Measurements from ENCODE around the gene TBC1D7. TPM values are rescaled to one million over a fixed set of nuclear protein-coding genes. Genes with fewer than 3 reads are reported as not detected.

The TBC1D7 gene
- total and polyA plus RNA-seq, 10 of the 15 experiments (the other 5 are each of a cell fraction or from before 2014, with no cell fraction given): 20.1 to 65.9 (median 31.3) TPM

DNA sequence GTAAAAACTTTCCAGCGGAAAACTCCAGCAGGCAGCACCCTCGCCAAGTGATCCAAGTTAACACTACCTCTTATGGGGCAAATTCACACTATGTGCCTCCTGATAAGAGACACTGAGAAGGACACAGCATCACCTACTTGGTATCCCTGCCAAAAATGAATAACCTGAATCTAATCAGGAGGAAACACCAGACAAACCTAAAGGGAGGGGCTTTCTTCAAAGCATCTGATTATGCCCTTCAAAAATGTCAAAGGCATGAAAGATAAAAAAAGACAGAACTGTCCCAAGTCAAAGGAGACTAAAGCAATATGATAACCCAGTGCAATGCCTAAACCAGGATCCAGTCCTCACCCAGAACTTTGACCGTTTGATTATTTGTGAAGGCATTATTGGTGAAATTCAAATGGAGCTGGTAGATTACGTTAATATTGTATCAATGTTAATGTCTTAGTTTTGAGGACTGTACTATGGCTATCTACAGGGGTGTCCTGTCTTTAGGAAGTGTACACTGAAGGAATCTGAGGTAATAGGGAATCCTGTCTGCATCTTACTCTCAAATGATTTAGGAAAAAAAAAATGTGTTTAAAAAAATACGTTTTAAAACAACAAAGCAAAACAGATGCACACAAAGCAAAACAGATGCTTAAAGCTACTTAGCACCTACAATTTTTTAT is 8.3 kb downstream of the TBC1D7 start (continued):
- TF ChIP-seq, protein P1, sequence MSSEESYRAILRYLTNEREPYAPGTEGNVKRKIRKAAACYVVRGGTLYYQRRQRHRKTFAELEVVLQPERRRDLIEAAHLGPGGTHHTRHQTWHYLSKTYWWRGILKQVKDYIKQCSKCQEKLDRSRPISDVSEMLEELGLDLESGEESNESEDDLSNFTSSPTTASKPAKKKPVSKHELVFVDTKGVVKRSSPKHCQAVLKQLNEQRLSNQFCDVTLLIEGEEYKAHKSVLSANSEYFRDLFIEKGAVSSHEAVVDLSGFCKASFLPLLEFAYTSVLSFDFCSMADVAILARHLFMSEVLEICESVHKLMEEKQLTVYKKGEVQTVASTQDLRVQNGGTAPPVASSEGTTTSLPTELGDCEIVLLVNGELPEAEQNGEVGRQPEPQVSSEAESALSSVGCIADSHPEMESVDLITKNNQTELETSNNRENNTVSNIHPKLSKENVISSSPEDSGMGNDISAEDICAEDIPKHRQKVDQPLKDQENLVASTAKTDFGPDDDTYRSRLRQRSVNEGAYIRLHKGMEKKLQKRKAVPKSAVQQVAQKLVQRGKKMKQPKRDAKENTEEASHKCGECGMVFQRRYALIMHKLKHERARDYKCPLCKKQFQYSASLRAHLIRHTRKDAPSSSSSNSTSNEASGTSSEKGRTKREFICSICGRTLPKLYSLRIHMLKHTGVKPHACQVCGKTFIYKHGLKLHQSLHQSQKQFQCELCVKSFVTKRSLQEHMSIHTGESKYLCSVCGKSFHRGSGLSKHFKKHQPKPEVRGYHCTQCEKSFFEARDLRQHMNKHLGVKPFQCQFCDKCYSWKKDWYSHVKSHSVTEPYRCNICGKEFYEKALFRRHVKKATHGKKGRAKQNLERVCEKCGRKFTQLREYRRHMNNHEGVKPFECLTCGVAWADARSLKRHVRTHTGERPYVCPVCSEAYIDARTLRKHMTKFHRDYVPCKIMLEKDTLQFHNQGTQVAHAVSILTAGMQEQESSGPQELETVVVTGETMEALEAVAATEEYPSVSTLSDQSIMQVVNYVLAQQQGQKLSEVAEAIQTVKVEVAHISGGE (CRISPR knock-in tag; IDR thresholded peaks at IDR 0.05): no peak
- TF ChIP-seq MTA3 (IDR thresholded peaks at IDR 0.05; ENCODE audit: borderline replicate concordance, low read length) (no peak), PAX5 (IDR thresholded peaks at IDR 0.05; ENCODE audit: borderline replicate concordance, low read depth, low read length) (no peak), POLR2A (IDR thresholded peaks at IDR 0.05; ENCODE audit: low read depth, low read length) (no peak), SMAD5 (IDR thresholded peaks at IDR 0.05; ENCODE audit: low read depth) (no peak), RELA (IDR thresholded peaks at IDR 0.05; ENCODE audit: borderline replicate concordance, partially characterized antibody) (no peak), SUPT20H (IDR thresholded peaks at IDR 0.05; ENCODE audit: borderline replicate concordance, control insufficient read depth, low read depth, low read length) (no peak), ZNF384 (IDR thresholded peaks at IDR 0.05; ENCODE audit: borderline replicate concordance, low read depth, low read length) (no peak), YBX1 (IDR thresholded peaks at IDR 0.05) (no peak)

DNA sequence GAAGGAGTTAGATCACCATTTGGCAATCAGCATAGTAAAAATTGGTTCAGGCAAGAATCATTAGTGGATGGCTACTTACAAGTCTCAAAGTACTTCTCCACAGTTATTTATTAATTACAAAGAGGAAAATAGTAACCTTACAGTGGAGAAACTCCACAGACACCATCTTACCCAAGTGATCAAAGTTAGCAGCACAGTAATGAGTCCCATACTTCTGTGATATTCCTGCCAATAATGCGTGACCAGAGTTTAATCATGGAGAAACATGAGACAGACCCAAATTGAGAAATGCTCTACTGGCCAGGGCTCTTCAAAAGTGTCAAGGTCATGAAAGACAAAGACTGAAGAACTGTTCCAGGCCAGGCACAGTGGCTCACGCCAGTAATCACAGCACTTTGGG is 9.5 kb downstream of the TBC1D7 start:
- Histone ChIP-seq H3K9me3 (replicated peaks; ENCODE audit: control insufficient read depth, insufficient read depth, low read length) (no peaks in the 10 kb centered on the region), H3K9ac (ENCODE audit: control insufficient read depth, insufficient read depth, low read length) (no peak overlapping the region), H3K27ac (ENCODE audit: control insufficient read depth, insufficient read depth) (no peak overlapping the region), H3K79me2 (ENCODE audit: control insufficient read depth, insufficient read depth, low read length) (no peaks in the 10 kb centered on the region), H3K36me3 (ENCODE audit: control insufficient read depth in 2 of 2, insufficient read depth in 2 of 2, low read length in 1 of 2) (peaks cover 5 to 10% of the 10 kb centered on the region in 2 experiments; a peak in 3 of 4 replicates), H3K27me3 (replicated peaks in 1 of 2; ENCODE audit: control insufficient read depth in 2 of 2, insufficient read depth in 2 of 2, low read length in 1 of 2) (no peaks in the 10 kb centered on the region), H3K4me2 (ENCODE audit: control insufficient read depth, insufficient read depth) (no peak overlapping the region), H3K4me1 (ENCODE audit: control insufficient read depth, insufficient read depth, low read length) (no peaks in the 10 kb centered on the region), H3K4me3 (no peak overlapping the region), H4K20me1 (ENCODE audit: control insufficient read depth, insufficient read depth) (no peaks in the 10 kb centered on the region), H2AFZ (ENCODE audit: control insufficient read depth, low read depth, low read length) (no peak overlapping the region)
- ATAC-seq (no peak), DNase-seq (ENCODE audit: low read depth, low spot score) (no peak), FAIRE-seq (no peak)
- no TSS peak for BruUV-seq (replicated peaks)
- in situ Hi-C loops (cut with MboI): no loop called here
- RAD21 ChIA-PET (ENCODE audit: unreplicated experiment): interaction anchor here (0.8 to 1.2 kb wide), 2 partner anchors 14 to 61 kb away, joined by 3 read pairs; no protein-coding TSS in a partner anchor
- CTCF ChIA-PET: interaction anchor here (2.0 kb wide), 1 partner anchor 14 kb away, joined by 4 read pairs; no protein-coding TSS in a partner anchor
- intact Hi-C loops (cut with micrococcal nuclease; ENCODE audit: unreplicated experiment): no loop called here
- TF ChIP-seq, protein P2, sequence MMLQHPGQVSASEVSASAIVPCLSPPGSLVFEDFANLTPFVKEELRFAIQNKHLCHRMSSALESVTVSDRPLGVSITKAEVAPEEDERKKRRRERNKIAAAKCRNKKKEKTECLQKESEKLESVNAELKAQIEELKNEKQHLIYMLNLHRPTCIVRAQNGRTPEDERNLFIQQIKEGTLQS (IDR thresholded peaks at IDR 0.05; ENCODE audit: borderline replicate concordance, extremely low read depth, low read depth, low read length): no peak
- TF ChIP-seq TAF1 (IDR thresholded peaks at IDR 0.05; ENCODE audit: borderline replicate concordance, low read depth, low read length): no peak
- no peak for TF ChIP-seq EED (IDR thresholded peaks at IDR 0.05; ENCODE audit: low read depth)
- POLR2A ChIA-PET: no interaction called here
- WGBS (ENCODE audit: insufficient coverage, insufficient replicate concordance, low lambda C conversion rate, missing lambda C conversion rate): 97% methylated on average over 2 of the region's 2 CpGs
- SMC1A ChIA-PET (ENCODE audit: uncharacterized antibody, unreplicated experiment): interaction anchor here (0.6 kb wide), 1 partner anchor 244 kb away, joined by 3 read pairs; no protein-coding TSS in a partner anchor

Data from GM12878 (cell line).